Measurements from ENCODE around the gene GGA2.

DNA sequence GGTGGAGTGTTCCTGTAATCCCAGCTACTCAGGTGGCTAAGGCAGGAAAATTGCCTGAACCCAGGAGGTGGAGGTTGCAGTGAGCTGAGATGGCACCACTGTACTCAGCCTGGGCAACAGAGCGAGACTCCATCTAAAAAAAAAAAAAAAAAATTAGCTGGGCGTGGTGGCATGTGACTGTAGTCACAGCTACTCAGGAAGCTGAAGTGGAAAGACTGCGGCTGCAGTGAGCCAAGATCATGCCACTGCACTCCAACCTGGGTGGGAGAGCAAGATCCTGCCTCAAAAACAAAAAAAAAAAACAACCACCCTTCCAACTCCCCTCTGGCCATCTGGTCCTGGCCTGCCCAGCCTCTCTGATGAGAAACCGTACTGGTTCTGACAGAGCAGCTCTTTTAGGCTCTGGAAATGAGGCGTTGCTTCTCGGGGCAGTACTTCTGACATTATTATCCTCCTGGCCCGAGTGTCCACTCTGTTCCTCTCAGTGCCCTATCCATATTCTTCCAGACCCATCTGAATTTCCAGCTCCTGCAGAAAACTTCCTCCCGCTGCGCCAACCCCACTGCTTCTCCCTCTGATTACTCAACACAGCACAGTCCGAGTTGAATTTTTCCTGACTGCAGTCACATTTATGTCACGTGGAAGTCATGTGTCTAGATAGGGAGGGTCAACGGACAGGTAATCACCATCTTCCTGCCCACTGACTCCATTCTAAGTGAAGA, 13.3 kb downstream of the GGA2 start:
- no peak for TF ChIP-seq POLR2A (IDR thresholded peaks at IDR 0.05; ENCODE audit: extremely low read depth, insufficient read length)
- TF ChIP-seq CTCF (IDR thresholded peaks at IDR 0.05; ENCODE audit: low read depth, low read length), result no peak

Measured in NB4 (cell line).